SK-N-MC (cell line): ENCODE data around the gene C16orf87.
"Not testable (repeated sequence)": the region's sequence is repeated elsewhere in the genome, so short reads cannot be mapped to it uniquely, and the experiment has no call there.

Experiments
- EZH2 ChIP-seq: fragments of 200-600 bp; sonication (generic); IDR thresholded peaks from one replicate; pipeline ENCODE4 v1.6.1; 2017; ENCODE audit warnings: antibody characterized with exemption
- POLR2AphosphoS5 ChIP-seq: IDR thresholded peaks from 2 replicates; pipeline ENCODE4 v1.6.1; 2012; ENCODE audit warnings: mild to moderate bottlenecking, low read depth, low read length, borderline replicate concordance

DNA sequence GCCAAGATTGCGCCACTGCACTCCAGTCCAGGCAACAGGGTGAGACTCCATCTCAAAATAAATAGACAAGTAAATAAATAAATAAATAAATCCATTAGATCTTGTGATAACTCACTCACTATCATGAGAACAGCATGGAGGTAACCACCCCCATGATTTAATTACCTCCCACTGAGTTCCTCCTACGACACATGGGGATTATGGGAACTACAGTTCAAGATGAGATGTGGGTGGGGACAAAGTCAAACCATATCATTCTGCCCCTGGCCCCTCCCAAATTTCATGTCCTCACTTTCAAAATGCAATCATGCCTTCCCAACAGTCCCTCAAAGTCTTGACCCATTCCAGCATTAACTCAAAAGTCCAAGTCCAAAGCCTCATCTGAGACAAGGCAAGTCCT lies 36.5 kb upstream of the C16orf87 start:
- TF ChIP-seq EZH2, POLR2AphosphoS5: not testable (repeated sequence)
